K562 (cell line): ENCODE measurements around the gene ATF4. TPM values are rescaled to one million over a fixed set of nuclear protein-coding genes. Genes with fewer than 3 reads are reported as not detected.

ENCODE experiments used
- polyA plus RNA-seq, 8 experiments: library from polyadenylated mRNA; depleted of rRNA in 4 of 8; stranded (reverse) in 5 of 8; unstranded in 3 of 8; fragments of >200 nt; fragmentation: Nextera tagmentation in 2 of 8; fragmentation: Illumina TruSeq in 1 of 8; extraction: Ambion mirVana in 2 of 8; extraction: Trizol in 1 of 8; gene quantifications; 2 replicates each; pipeline versions ENCODE4 v1.2.1 to v1.2.3, GENCODE V29; 2011 to 2014; ENCODE audit warnings: inconsistent platforms in 1 of 8, missing spikeins in 1 of 8
- total RNA-seq, 7 experiments: library from RNA; depleted of rRNA in 6 of 7; stranded (reverse); fragments of >200 nt in 6 of 7; fragmentation: Illumina TruSeq in 2 of 7; extraction: Trizol in 2 of 7; gene quantifications; 2 replicates each; pipeline versions ENCODE4 v1.2.1 to v1.2.3, GENCODE V29; 2011 to 2021; ENCODE audit warnings: low replicate concordance in 1 of 7
- TF ChIP-seq, protein P1 (sequence below), 2 experiments: IDR thresholded peaks in 1 of 2; conservative IDR thresholded peaks in 1 of 2; 2 replicates each; pipeline ENCODE4 v1.6.1; 2016; ENCODE audit warnings: low read depth in 2 of 2, mild to moderate bottlenecking in 1 of 2, missing compliant biosample characterization in 1 of 2, missing genetic modification characterization in 1 of 2, moderate library complexity in 1 of 2
- TF ChIP-seq, protein P2 (sequence below), 2 experiments: fragments of 450-650 bp; formaldehyde crosslinking in 1 of 2; IDR thresholded peaks; 2 replicates each; pipeline versions ENCODE4 v1.4.0 to v1.6.1; 2014 to 2020; ENCODE audit warnings: mild to moderate bottlenecking in 2 of 2, borderline replicate concordance in 1 of 2, low read depth in 1 of 2

Gene ATF4
- total and polyA plus RNA-seq, 9 of the 15 experiments (the other 6 are each of a cell fraction or from before 2014, with no cell fraction given) = 93.1 to 723 (median 355) TPM

DNA sequence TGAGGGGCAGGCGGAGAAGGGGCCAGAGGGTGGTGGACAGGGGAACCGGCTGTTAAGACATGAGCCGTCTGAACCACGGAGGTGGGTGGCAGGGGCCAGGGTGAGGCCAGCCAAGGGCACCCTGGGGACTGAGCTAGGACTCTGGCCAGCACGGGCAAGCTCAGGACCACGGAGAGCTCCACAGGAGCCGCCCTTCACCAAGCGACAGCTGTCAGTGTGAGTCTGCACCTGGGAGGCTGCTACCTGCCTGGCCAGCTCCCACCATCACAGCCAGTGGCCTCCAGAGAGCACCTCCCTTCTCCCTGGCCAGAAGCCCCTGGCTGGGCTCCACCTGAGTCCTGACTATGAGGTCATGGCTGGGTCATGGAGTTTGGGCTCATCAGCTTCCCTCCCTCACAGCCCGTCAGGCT is 41.9 kb upstream of the ATF4 start (continued):
- TF ChIP-seq, protein P1, sequence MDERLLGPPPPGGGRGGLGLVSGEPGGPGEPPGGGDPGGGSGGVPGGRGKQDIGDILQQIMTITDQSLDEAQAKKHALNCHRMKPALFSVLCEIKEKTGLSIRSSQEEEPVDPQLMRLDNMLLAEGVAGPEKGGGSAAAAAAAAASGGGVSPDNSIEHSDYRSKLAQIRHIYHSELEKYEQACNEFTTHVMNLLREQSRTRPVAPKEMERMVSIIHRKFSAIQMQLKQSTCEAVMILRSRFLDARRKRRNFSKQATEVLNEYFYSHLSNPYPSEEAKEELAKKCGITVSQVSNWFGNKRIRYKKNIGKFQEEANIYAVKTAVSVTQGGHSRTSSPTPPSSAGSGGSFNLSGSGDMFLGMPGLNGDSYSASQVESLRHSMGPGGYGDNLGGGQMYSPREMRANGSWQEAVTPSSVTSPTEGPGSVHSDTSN (CRISPR knock-in tag; IDR thresholded peaks at IDR 0.05; ENCODE audit: low read depth) = no peak
- TF ChIP-seq, protein P1 (tag; conservative IDR thresholded peaks at IDR 0.05; ENCODE audit: low read depth) = no peak
- TF ChIP-seq, protein P2, sequence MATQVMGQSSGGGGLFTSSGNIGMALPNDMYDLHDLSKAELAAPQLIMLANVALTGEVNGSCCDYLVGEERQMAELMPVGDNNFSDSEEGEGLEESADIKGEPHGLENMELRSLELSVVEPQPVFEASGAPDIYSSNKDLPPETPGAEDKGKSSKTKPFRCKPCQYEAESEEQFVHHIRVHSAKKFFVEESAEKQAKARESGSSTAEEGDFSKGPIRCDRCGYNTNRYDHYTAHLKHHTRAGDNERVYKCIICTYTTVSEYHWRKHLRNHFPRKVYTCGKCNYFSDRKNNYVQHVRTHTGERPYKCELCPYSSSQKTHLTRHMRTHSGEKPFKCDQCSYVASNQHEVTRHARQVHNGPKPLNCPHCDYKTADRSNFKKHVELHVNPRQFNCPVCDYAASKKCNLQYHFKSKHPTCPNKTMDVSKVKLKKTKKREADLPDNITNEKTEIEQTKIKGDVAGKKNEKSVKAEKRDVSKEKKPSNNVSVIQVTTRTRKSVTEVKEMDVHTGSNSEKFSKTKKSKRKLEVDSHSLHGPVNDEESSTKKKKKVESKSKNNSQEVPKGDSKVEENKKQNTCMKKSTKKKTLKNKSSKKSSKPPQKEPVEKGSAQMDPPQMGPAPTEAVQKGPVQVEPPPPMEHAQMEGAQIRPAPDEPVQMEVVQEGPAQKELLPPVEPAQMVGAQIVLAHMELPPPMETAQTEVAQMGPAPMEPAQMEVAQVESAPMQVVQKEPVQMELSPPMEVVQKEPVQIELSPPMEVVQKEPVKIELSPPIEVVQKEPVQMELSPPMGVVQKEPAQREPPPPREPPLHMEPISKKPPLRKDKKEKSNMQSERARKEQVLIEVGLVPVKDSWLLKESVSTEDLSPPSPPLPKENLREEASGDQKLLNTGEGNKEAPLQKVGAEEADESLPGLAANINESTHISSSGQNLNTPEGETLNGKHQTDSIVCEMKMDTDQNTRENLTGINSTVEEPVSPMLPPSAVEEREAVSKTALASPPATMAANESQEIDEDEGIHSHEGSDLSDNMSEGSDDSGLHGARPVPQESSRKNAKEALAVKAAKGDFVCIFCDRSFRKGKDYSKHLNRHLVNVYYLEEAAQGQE (IDR thresholded peaks at IDR 0.05; ENCODE audit: borderline replicate concordance) = peak; percentile 98
- TF ChIP-seq, protein P2 (CRISPR knock-in tag; IDR thresholded peaks at IDR 0.05; ENCODE audit: low read depth) = peak; percentile 94
